Measurements from ENCODE around the gene STK32B. TPM values are rescaled to one million over a fixed set of nuclear protein-coding genes. Genes with fewer than 3 reads are reported as not detected.

Gene STK32B
- total and polyA plus RNA-seq, 2 of the 4 experiments (the other 2 are of a cell fraction) = 5.5 to 6.3 TPM

DNA sequence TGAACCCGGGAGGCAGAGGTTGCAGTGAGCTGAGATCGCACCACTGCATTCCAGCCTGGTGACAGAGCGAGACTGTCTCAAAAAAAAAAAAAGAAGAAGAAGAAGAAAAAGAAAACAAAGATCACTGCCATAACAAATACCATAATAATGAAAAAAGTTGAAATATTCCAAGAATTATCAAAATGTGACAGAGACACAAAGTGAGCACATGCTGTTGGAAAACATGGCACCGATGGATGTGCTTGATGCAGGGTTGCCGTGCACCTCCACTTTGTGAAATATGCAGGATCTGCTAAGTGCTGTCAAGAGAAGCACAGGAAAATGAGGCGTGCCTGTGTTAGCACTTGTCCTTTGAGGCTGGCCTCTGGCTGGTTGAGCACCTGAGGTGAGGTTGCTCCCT is 133.3 kb downstream of the STK32B start:
- Histone ChIP-seq H2BK15ac (ENCODE audit: low read depth, low read length) (no peak overlapping the region), H3K4ac (ENCODE audit: low read depth, low read length) (peak overlapping the region; percentile 23; the same call in 1 of the 2 replicates), H3K27ac (ENCODE audit: insufficient read depth, low read length) (no peak overlapping the region), H4K20me1 (ENCODE audit: insufficient read depth, low read length) (no peaks in the 10 kb centered on the region), H3K9ac (ENCODE audit: low read depth, low read length) (no peak overlapping the region), H2BK120ac (ENCODE audit: low read depth, low read length) (peak overlapping the region; percentile 83), H3K9me1 (ENCODE audit: insufficient read depth, low read length) (0 out of 2 replicates have a peak, but pooled peaks cover 3% of the 10 kb centered on the region), H3K79me1 (ENCODE audit: low read depth in 1 of 2, low read length in 2 of 2) (peaks cover 0 to 6% of the 10 kb centered on the region in 2 experiments; a peak in 1 of 4 replicates), H3K36me3 (ENCODE audit: control insufficient read depth, insufficient read depth, low read length) (no peaks in the 10 kb centered on the region), H3K4me3 (ENCODE audit: insufficient read depth, low read depth, low read length) (no peak overlapping the region), H3K4me1 (ENCODE audit: control insufficient read depth, insufficient read depth, low read length) (peaks cover 3% of the 10 kb centered on the region), H2AK9ac (replicated peaks; ENCODE audit: low read depth, low read length, poor library complexity) (no peak overlapping the region), H3K14ac (replicated peaks; ENCODE audit: low read depth, low read length) (0 out of 2 replicates have a peak overlapping the region, but pooled peaks have one; percentile 12), H2BK5ac (ENCODE audit: low read depth, low read length, poor library complexity, severe bottlenecking) (no peak overlapping the region), H2AFZ (replicated peaks; ENCODE audit: low read length, poor library complexity) (no peak overlapping the region), H2BK20ac (ENCODE audit: low read depth, low read length) (peak overlapping the region; percentile 11; the same call in 1 of the 2 replicates), H4K5ac (ENCODE audit: low read depth, low read length) (no peak overlapping the region), H2AK5ac (ENCODE audit: low read depth, low read length) (0 out of 2 replicates have a peak overlapping the region, but pooled peaks have one; percentile 20), H3K23ac (ENCODE audit: low read depth, low read length) (no peak overlapping the region), H3K56ac (ENCODE audit: extremely low read depth, insufficient read depth, low read length) (no peak overlapping the region), H3K18ac (ENCODE audit: low read depth, low read length) (0 out of 2 replicates have a peak overlapping the region, but pooled peaks have one; percentile 23), H3K27me3 (ENCODE audit: control insufficient read depth, insufficient read depth, low read length) (no peaks in the 10 kb centered on the region), H3K4me2 (ENCODE audit: low read depth, low read length) (no peak overlapping the region), H3K9me3 (ENCODE audit: control insufficient read depth, insufficient read depth, low read length) (no peaks in the 10 kb centered on the region), H4K8ac (ENCODE audit: low read depth in 2 of 2, low read length in 2 of 2) (peak overlapping the region in 1 of 2 experiments; percentile 49; a peak in 1 of 4 replicates), H4K91ac (ENCODE audit: insufficient read depth, low read depth, low read length) (0 out of 2 replicates have a peak overlapping the region, but pooled peaks have one; percentile 26)
- 72% methylated on average over 3 of the region's 6 CpGs; no CpG with 5 or more reads in 1 of the 2 experiments for WGBS, 2 experiments (ENCODE audit: extremely low coverage in 2 of 2, insufficient read length in 1 of 2)
- BruUV-seq (replicated peaks) = no TSS peak
- DNase-seq (no peak), ATAC-seq (ENCODE audit: low read depth) (peak; percentile 32; the same call in 1 of the 2 replicates)
- in situ Hi-C loops (cut with MboI; ENCODE audit: low sequenced_read_pairs) = no loop called here
- no peak for TF ChIP-seq RCOR1 (IDR thresholded peaks at IDR 0.05; ENCODE audit: insufficient replicate concordance, low read length)
- no peak for TF ChIP-seq SMC3 (IDR thresholded peaks at IDR 0.05; ENCODE audit: low read depth, low read length)
- TF ChIP-seq RFX5 (IDR thresholded peaks at IDR 0.05; ENCODE audit: low read depth, low read length) = no peak
- no peak for TF ChIP-seq FOS (IDR thresholded peaks at IDR 0.05; ENCODE audit: low read depth, low read length)
- no peak for TF ChIP-seq MAFK (IDR thresholded peaks at IDR 0.05; ENCODE audit: low read depth, low read length)
- no peak for TF ChIP-seq MXI1 (IDR thresholded peaks at IDR 0.05; ENCODE audit: borderline replicate concordance, low read depth, low read length)
- no peak for TF ChIP-seq CHD1 (IDR thresholded peaks at IDR 0.05; ENCODE audit: low read depth, low read length)
- TF ChIP-seq, protein P1, sequence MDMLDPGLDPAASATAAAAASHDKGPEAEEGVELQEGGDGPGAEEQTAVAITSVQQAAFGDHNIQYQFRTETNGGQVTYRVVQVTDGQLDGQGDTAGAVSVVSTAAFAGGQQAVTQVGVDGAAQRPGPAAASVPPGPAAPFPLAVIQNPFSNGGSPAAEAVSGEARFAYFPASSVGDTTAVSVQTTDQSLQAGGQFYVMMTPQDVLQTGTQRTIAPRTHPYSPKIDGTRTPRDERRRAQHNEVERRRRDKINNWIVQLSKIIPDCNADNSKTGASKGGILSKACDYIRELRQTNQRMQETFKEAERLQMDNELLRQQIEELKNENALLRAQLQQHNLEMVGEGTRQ (IDR thresholded peaks at IDR 0.05; ENCODE audit: low read depth, low read length) = no peak
- TF ChIP-seq, protein P2, sequence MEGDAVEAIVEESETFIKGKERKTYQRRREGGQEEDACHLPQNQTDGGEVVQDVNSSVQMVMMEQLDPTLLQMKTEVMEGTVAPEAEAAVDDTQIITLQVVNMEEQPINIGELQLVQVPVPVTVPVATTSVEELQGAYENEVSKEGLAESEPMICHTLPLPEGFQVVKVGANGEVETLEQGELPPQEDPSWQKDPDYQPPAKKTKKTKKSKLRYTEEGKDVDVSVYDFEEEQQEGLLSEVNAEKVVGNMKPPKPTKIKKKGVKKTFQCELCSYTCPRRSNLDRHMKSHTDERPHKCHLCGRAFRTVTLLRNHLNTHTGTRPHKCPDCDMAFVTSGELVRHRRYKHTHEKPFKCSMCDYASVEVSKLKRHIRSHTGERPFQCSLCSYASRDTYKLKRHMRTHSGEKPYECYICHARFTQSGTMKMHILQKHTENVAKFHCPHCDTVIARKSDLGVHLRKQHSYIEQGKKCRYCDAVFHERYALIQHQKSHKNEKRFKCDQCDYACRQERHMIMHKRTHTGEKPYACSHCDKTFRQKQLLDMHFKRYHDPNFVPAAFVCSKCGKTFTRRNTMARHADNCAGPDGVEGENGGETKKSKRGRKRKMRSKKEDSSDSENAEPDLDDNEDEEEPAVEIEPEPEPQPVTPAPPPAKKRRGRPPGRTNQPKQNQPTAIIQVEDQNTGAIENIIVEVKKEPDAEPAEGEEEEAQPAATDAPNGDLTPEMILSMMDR (conservative IDR thresholded peaks at IDR 0.05; ENCODE audit: low read depth, low read length) = no peak
- TF ChIP-seq CEBPB (IDR thresholded peaks at IDR 0.05; ENCODE audit: low read depth, low read length) = no peak
- no peak for TF ChIP-seq BHLHE40 (IDR thresholded peaks at IDR 0.05; ENCODE audit: low read depth, low read length)
- TF ChIP-seq, protein P3, sequence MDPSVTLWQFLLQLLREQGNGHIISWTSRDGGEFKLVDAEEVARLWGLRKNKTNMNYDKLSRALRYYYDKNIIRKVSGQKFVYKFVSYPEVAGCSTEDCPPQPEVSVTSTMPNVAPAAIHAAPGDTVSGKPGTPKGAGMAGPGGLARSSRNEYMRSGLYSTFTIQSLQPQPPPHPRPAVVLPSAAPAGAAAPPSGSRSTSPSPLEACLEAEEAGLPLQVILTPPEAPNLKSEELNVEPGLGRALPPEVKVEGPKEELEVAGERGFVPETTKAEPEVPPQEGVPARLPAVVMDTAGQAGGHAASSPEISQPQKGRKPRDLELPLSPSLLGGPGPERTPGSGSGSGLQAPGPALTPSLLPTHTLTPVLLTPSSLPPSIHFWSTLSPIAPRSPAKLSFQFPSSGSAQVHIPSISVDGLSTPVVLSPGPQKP (IDR thresholded peaks at IDR 0.05; ENCODE audit: borderline replicate concordance, low read depth, low read length) = no peak
- no peak for TF ChIP-seq POLR2A (IDR thresholded peaks at IDR 0.05; ENCODE audit: low read depth, low read length)
- intact Hi-C loops (cut with micrococcal nuclease) = no loop called here
- CTCF ChIA-PET = no interaction called here
- dilution Hi-C loops (cut with HindIII; ENCODE audit: low sequenced_read_pairs, unreplicated experiment) = no loop called here
- POLR2A ChIA-PET (ENCODE audit: unreplicated experiment) = no interaction called here
